Caco-2 (cell line): ENCODE results near the gene LOXL1. TPM values are rescaled to one million over a fixed set of nuclear protein-coding genes. Genes with fewer than 3 reads are reported as not detected.

Experiments used
- BruUV-seq: library from RNA; stranded (reverse); fragments of 400-500 nt; replicated peaks from 2 replicates; lab custom pipeline; 2021; lab: Mats Ljungman, UMichigan
- CTCF ChIA-PET: fragments of 300-600 bp; sonication (Branson Sonifier 250); formaldehyde crosslinking; loops from one replicate; lab custom pipeline; 2022; ENCODE audit warnings: antibody characterized with exemption; lab: Charles Lee
- POLR2A ChIA-PET: fragments of 300-600 bp; sonication (Branson Sonifier 250); formaldehyde crosslinking; loops from one replicate; lab custom pipeline; 2022; ENCODE audit warnings: antibody characterized with exemption; lab: Charles Lee
- DNase-seq, 2 experiments: peaks; one replicate each; pipeline versions ENCODE4 v3.0.0 to v3.0.0-alpha.2; 2020 to 2022
- H3K27me3 ChIP-seq: replicated peaks from 2 replicates; pipeline ENCODE4 v1.6.0; 2011; ENCODE audit warnings: low read length; ENCODE audit not compliant: control insufficient read depth, insufficient read depth
- H3K36me3 ChIP-seq: 2 replicates; pipeline ENCODE4 v1.5.1; 2011; ENCODE audit warnings: low read length; ENCODE audit not compliant: control insufficient read depth, insufficient read depth
- H3K4me1 ChIP-seq: fragments of 250-450 bp; sonication (Bioruptor Pico); 2 replicates; pipeline ENCODE4 v1.5.1; 2020; ENCODE audit warnings: mild to moderate bottlenecking
- H3K4me3 ChIP-seq: 2 replicates; pipeline ENCODE4 v1.5.1; 2011; ENCODE audit warnings: low read depth, mild to moderate bottlenecking, control low read depth, low read length
- H3K9me3 ChIP-seq: fragments of 250-450 bp; sonication (Bioruptor Pico); 2 replicates; pipeline ENCODE4 v1.5.1; 2020; ENCODE audit warnings: mild to moderate bottlenecking, moderate library complexity
- H3K27ac Mint-ChIP-seq: one replicate; pipeline ENCODE4 v1.8.0; 2022; ENCODE audit warnings: mixed read lengths; ENCODE audit not compliant: unreplicated experiment
- H3K27me3 Mint-ChIP-seq: one replicate; pipeline ENCODE4 v1.8.0; 2022; ENCODE audit warnings: mixed read lengths; ENCODE audit not compliant: insufficient read depth, unreplicated experiment
- H3K36me3 Mint-ChIP-seq: one replicate; pipeline ENCODE4 v1.8.0; 2022; ENCODE audit warnings: mild to moderate bottlenecking, mixed read lengths; ENCODE audit not compliant: insufficient read depth, unreplicated experiment
- H3K4me1 Mint-ChIP-seq: one replicate; pipeline ENCODE4 v1.8.0; 2022; ENCODE audit warnings: low read depth, mixed read lengths; ENCODE audit not compliant: unreplicated experiment
- H3K4me3 Mint-ChIP-seq: one replicate; pipeline ENCODE4 v1.8.0; 2022; ENCODE audit warnings: mild to moderate bottlenecking, moderate library complexity, mixed read lengths; ENCODE audit not compliant: unreplicated experiment
- H3K9me3 Mint-ChIP-seq: one replicate; pipeline ENCODE4 v1.8.0; 2022; ENCODE audit warnings: mixed read lengths; ENCODE audit not compliant: unreplicated experiment
- intact Hi-C: fragments of 100-400 bp; cut with micrococcal nuclease; formaldehyde crosslinking; loops from one replicate; pipeline ENCODE4 v1.10.0; 2022; ENCODE audit not compliant: unreplicated experiment
- total RNA-seq: library from RNA; stranded (reverse); gene quantifications from 2 replicates; pipeline ENCODE4 v1.2.3, GENCODE V29; 2022
- TF ChIP-seq, protein P1 (sequence below), 2 experiments: fragments of 200-600 bp in 1 of 2; IDR thresholded peaks; 1 replicate in 1 of 2; 2 replicates in 1 of 2; pipeline versions ENCODE4 v1.5.1 to v1.8.0; 2011 to 2022; ENCODE audit warnings: antibody characterized with exemption in 1 of 2, control low read depth in 1 of 2, inconsistent platforms in 1 of 2, low read depth in 1 of 2, low read length in 1 of 2, mild to moderate bottlenecking in 1 of 2, moderate library complexity in 1 of 2; ENCODE audit not compliant: insufficient read depth in 1 of 2, severe bottlenecking in 1 of 2, unreplicated experiment in 1 of 2

LOXL1 gene
- total RNA-seq, 1 experiment from 2014 or later, result 3.7 TPM

DNA sequence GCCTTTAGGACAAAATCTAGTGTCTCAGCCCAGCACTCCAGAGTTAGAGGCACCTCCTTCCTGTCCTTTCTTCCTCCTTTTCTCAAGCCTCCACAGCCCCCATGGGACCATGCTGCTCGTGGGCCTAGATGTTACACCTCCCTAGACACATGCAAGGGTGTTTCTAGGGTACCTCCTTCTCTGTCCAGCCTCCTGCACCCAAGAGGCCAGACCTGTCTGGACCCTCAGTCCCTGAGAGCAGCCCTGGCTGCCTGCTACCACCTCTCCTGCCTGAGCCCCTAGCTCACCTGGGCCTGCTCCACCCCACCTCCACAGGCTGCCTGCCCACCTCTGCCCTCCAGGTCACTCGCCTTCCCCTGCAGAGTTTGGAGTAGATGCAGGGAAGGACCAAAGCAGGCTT, 5.2 kb downstream of the LOXL1 start:
- Mint-ChIP-seq H3K4me3 (no peak overlapping the region), H3K27me3 (peaks cover 3% of the 10 kb centered on the region), H3K4me1 (no peaks in the 10 kb centered on the region), H3K9me3 (no peaks in the 10 kb centered on the region), H3K27ac (no peak overlapping the region), H3K36me3 (no peaks in the 10 kb centered on the region)
- H3K4me3 ChIP-seq, result no peak overlapping the region
- no peaks in the 10 kb centered on the region for H3K36me3 ChIP-seq
- DNase-seq, result no peak
- intact Hi-C loops, result no loop called here
- H3K9me3 ChIP-seq, result no peaks in the 10 kb centered on the region
- CTCF ChIA-PET, result no interaction called here
- H3K27me3 ChIP-seq, result no peaks in the 10 kb centered on the region
- BruUV-seq, result no TSS peak
- TF ChIP-seq, protein P1, sequence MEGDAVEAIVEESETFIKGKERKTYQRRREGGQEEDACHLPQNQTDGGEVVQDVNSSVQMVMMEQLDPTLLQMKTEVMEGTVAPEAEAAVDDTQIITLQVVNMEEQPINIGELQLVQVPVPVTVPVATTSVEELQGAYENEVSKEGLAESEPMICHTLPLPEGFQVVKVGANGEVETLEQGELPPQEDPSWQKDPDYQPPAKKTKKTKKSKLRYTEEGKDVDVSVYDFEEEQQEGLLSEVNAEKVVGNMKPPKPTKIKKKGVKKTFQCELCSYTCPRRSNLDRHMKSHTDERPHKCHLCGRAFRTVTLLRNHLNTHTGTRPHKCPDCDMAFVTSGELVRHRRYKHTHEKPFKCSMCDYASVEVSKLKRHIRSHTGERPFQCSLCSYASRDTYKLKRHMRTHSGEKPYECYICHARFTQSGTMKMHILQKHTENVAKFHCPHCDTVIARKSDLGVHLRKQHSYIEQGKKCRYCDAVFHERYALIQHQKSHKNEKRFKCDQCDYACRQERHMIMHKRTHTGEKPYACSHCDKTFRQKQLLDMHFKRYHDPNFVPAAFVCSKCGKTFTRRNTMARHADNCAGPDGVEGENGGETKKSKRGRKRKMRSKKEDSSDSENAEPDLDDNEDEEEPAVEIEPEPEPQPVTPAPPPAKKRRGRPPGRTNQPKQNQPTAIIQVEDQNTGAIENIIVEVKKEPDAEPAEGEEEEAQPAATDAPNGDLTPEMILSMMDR (IDR thresholded peaks at IDR 0.05; ENCODE audit: insufficient read depth in 1 of 2, low read depth in 1 of 2, low read length in 1 of 2, severe bottlenecking in 1 of 2, unreplicated experiment in 1 of 2), result no peak
- peaks cover 6% of the 10 kb centered on the region for H3K4me1 ChIP-seq
- POLR2A ChIA-PET, result no interaction called here

DNA sequence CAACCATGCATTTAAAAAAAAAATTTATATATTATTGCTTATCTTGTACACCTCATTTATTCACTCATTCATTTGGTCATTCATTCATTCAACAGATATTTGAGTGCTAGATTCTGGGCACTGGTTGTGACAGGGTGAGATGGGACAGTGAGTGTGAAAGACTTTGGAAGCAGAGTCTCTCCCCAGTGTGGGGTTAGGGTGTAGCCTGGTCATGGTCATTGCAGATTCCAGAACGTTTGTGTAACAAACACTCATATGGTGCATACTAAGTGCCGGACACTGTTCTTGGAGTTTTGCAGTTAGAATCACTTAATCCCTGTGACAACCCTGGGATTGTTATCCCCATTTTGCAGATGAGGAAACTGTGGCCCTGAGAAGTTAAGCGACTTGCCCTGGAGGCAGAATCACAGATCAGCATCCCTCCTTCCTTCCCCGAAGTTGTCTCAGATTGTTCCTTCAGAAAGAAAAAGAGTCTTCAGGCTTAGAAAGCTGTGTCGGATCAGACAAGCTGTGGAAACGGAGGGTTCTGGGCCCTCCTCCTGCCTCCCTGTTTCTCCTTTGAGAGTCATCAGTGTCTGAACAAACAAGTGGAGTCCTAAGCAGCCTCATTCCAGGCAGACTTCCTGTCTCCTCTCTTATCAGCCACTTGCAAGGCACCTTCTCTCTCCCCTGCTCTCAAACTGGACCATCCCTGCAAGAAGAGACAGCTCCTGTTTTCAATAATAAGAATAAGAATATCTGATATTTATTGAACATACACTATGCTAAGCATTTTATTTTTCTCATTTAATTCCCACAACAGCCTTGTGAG, 6.3 kb downstream of the LOXL1 start:
- no peaks in the 10 kb centered on the region for H3K36me3 ChIP-seq
- Mint-ChIP-seq H3K4me1 (no peaks in the 10 kb centered on the region), H3K27ac (no peak overlapping the region), H3K9me3 (no peaks in the 10 kb centered on the region), H3K27me3 (peaks cover 3% of the 10 kb centered on the region), H3K4me3 (no peak overlapping the region), H3K36me3 (no peaks in the 10 kb centered on the region)
- no peaks in the 10 kb centered on the region for H3K9me3 ChIP-seq
- H3K27me3 ChIP-seq, result no peaks in the 10 kb centered on the region
- peaks cover 6% of the 10 kb centered on the region for H3K4me1 ChIP-seq
- no peak overlapping the region for H3K4me3 ChIP-seq
- TF ChIP-seq, protein P1 (IDR thresholded peaks at IDR 0.05; ENCODE audit: insufficient read depth in 1 of 2, low read depth in 1 of 2, low read length in 1 of 2, severe bottlenecking in 1 of 2, unreplicated experiment in 1 of 2), result no peak
- POLR2A ChIA-PET, result no interaction called here
- CTCF ChIA-PET, result no interaction called here
- intact Hi-C loops, result no loop called here
- no peak for DNase-seq
- BruUV-seq, result no TSS peak

GRCh38 chr15:73934281-73934680, 8.0 kb downstream of the LOXL1 start:
- CTCF ChIA-PET, result no interaction called here
- POLR2A ChIA-PET, result no interaction called here

More at GRCh38 chr15:73934281-73934680, 8.0 kb downstream of the LOXL1 start:
- H3K4me1 ChIP-seq, result no peaks in the 10 kb centered on the region
- TF ChIP-seq, protein P1 (IDR thresholded peaks at IDR 0.05; ENCODE audit: insufficient read depth in 1 of 2, low read depth in 1 of 2, low read length in 1 of 2, severe bottlenecking in 1 of 2, unreplicated experiment in 1 of 2), result no peak
- intact Hi-C loops, result no loop called here
- no peak for DNase-seq
- no peaks in the 10 kb centered on the region for H3K27me3 ChIP-seq
- Mint-ChIP-seq H3K4me1 (no peaks in the 10 kb centered on the region), H3K4me3 (no peak overlapping the region), H3K27me3 (no peaks in the 10 kb centered on the region), H3K36me3 (no peaks in the 10 kb centered on the region), H3K27ac (no peak overlapping the region), H3K9me3 (no peaks in the 10 kb centered on the region)
- no peak overlapping the region for H3K4me3 ChIP-seq
- no peaks in the 10 kb centered on the region for H3K36me3 ChIP-seq
- BruUV-seq, result no TSS peak
- no peaks in the 10 kb centered on the region for H3K9me3 ChIP-seq
